ENCODE results near the gene WFDC10B.

DNA sequence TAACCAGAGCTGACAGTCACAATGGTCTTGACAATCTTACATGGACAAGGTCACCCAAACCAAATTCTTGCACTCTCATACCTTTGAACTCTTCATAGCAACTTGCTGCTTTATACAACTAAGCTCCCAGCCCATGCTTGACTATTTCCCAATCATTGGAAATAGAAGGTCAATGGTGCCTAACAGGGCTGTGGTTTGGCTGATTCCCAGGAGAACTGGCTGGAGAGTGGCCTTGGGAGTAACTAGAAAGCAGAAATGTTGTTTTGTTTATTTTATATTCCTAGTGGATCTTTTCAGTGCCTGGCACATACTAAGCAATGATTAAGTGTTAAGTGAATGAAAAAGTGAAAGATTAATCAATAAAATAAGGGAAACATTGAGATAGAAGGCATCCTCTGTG is 20.3 kb upstream of the WFDC10B start:
- TF ChIP-seq EZH2 (IDR thresholded peaks at IDR 0.05; ENCODE audit: insufficient read depth, poor library complexity, severe bottlenecking) (no peak), EZH2phosphoT487 (IDR thresholded peaks at IDR 0.05; ENCODE audit: insufficient read depth, low read depth) (no peak)
